HepG2 (cell line): Measurements from ENCODE around the gene MRNIP. TPM values are rescaled to one million over a fixed set of nuclear protein-coding genes. Genes with fewer than 3 reads are reported as not detected.
A peak's percentile ranks its signal among the peaks of the same experiment; 100 is the strongest.

Experiments used
- EEA1 ChIP-seq: sonication (generic); formaldehyde crosslinking; IDR thresholded peaks from 2 replicates; pipeline ENCODE4 v1.5.1; 2020; ENCODE audit warnings: mild to moderate bottlenecking, missing genetic modification reagents, borderline replicate concordance
- ETV5 ChIP-seq: IDR thresholded peaks from 2 replicates; pipeline ENCODE4 v1.6.1; 2018; ENCODE audit warnings: missing biosample characterization, missing genetic modification reagents, inconsistent platforms, borderline replicate concordance
- GLI4 ChIP-seq: sonication (generic); formaldehyde crosslinking; IDR thresholded peaks from 2 replicates; pipeline ENCODE4 v1.5.1; 2020; ENCODE audit warnings: missing genetic modification reagents, mild to moderate bottlenecking, moderate library complexity, borderline replicate concordance
- GTF3A ChIP-seq: sonication (generic); formaldehyde crosslinking; conservative IDR thresholded peaks from 2 replicates; pipeline ENCODE4 v1.4.0; 2020; ENCODE audit warnings: mild to moderate bottlenecking, missing genetic modification reagents
- RARA ChIP-seq: IDR thresholded peaks from 2 replicates; pipeline ENCODE4 v1.6.1; 2016; ENCODE audit warnings: missing genetic modification reagents, missing compliant biosample characterization
- RBAK ChIP-seq: sonication (generic); formaldehyde crosslinking; IDR thresholded peaks from 2 replicates; pipeline ENCODE4 v1.5.1; 2020; ENCODE audit warnings: mild to moderate bottlenecking, missing genetic modification reagents
- SIN3A ChIP-seq: IDR thresholded peaks from 2 replicates; pipeline ENCODE4 v1.6.1; 2011; ENCODE audit warnings: low read depth, mild to moderate bottlenecking, control low read depth, low read length, borderline replicate concordance
- SMAD3 ChIP-seq: sonication (generic); formaldehyde crosslinking; IDR thresholded peaks from 2 replicates; pipeline ENCODE4 v1.4.0; 2020; ENCODE audit warnings: missing genetic modification reagents
- ZFP62 ChIP-seq: sonication (generic); formaldehyde crosslinking; IDR thresholded peaks from 2 replicates; pipeline ENCODE4 v1.4.0; 2020; ENCODE audit warnings: missing genetic modification reagents
- ZFP90 ChIP-seq: sonication (generic); formaldehyde crosslinking; IDR thresholded peaks from 2 replicates; pipeline ENCODE4 v1.8.0; 2022; ENCODE audit warnings: missing genetic modification reagents, mild to moderate bottlenecking, inconsistent platforms, borderline replicate concordance
- ZNF225 ChIP-seq: sonication (generic); formaldehyde crosslinking; IDR thresholded peaks from 2 replicates; pipeline ENCODE4 v1.4.0; 2020; ENCODE audit warnings: mild to moderate bottlenecking, missing genetic modification reagents
- ZNF713 ChIP-seq: sonication (generic); formaldehyde crosslinking; IDR thresholded peaks from 2 replicates; pipeline ENCODE4 v1.4.0; 2020; ENCODE audit warnings: mild to moderate bottlenecking, missing genetic modification reagents
- ZNF83 ChIP-seq: sonication (generic); formaldehyde crosslinking; IDR thresholded peaks from 2 replicates; pipeline ENCODE4 v1.4.0; 2020; ENCODE audit warnings: missing genetic modification reagents, mild to moderate bottlenecking, borderline replicate concordance
- ZSCAN20 ChIP-seq: sonication (generic); formaldehyde crosslinking; IDR thresholded peaks from 2 replicates; pipeline ENCODE4 v1.4.0; 2020; ENCODE audit warnings: missing genetic modification reagents, mild to moderate bottlenecking, borderline replicate concordance
- ZSCAN9 ChIP-seq: IDR thresholded peaks from 2 replicates; pipeline ENCODE4 v1.6.1; 2016; ENCODE audit warnings: borderline replicate concordance
- polyA plus RNA-seq, 8 experiments: library from polyadenylated mRNA; depleted of rRNA in 3 of 8; stranded (reverse) in 7 of 8; unstranded in 1 of 8; fragments of >200 nt; fragmentation: Illumina TruSeq in 4 of 8; extraction: Trizol in 4 of 8; gene quantifications; 2 replicates each; pipeline versions ENCODE4 v1.2.1 to v1.2.3, GENCODE V29; 2011 to 2016; ENCODE audit warnings: low read depth in 4 of 8, missing spikeins in 1 of 8, mixed read lengths in 1 of 8; ENCODE audit not compliant: insufficient read depth in 1 of 8
- total RNA-seq, 5 experiments: library from RNA; depleted of rRNA; stranded (reverse); fragments of >200 nt; fragmentation: Illumina TruSeq; extraction: Trizol; gene quantifications; 2 replicates each; pipeline ENCODE4 v1.2.3, GENCODE V29; 2016; ENCODE audit warnings: low read depth in 1 of 5
- TF ChIP-seq, protein P1 (sequence below): sonication (generic); formaldehyde crosslinking; IDR thresholded peaks from 2 replicates; pipeline ENCODE4 v1.8.1; 2023; ENCODE audit warnings: mild to moderate bottlenecking, missing genetic modification reagents
- TF ChIP-seq, protein P2 (sequence below): sonication (generic); formaldehyde crosslinking; IDR thresholded peaks from 2 replicates; pipeline ENCODE4 v1.4.0; 2020; ENCODE audit warnings: mild to moderate bottlenecking, missing genetic modification reagents, borderline replicate concordance
- TF ChIP-seq, protein P3 (sequence below): sonication (generic); formaldehyde crosslinking; IDR thresholded peaks from 2 replicates; pipeline ENCODE4 v1.5.0; 2020; ENCODE audit warnings: missing genetic modification reagents
- TF ChIP-seq, protein P4 (sequence below): sonication (generic); IDR thresholded peaks from 2 replicates; pipeline ENCODE4 v1.6.1; 2016; ENCODE audit warnings: low read depth, borderline replicate concordance
- TF ChIP-seq, protein P5 (sequence below): sonication (generic); formaldehyde crosslinking; IDR thresholded peaks from 2 replicates; pipeline ENCODE4 v1.4.0; 2020; ENCODE audit warnings: mild to moderate bottlenecking, missing genetic modification reagents

Gene MRNIP
- total and polyA plus RNA-seq, 2 of the 13 experiments (the other 11 are each of a cell fraction or from before 2014, with no cell fraction given), result 15.5 to 34.1 TPM

DNA sequence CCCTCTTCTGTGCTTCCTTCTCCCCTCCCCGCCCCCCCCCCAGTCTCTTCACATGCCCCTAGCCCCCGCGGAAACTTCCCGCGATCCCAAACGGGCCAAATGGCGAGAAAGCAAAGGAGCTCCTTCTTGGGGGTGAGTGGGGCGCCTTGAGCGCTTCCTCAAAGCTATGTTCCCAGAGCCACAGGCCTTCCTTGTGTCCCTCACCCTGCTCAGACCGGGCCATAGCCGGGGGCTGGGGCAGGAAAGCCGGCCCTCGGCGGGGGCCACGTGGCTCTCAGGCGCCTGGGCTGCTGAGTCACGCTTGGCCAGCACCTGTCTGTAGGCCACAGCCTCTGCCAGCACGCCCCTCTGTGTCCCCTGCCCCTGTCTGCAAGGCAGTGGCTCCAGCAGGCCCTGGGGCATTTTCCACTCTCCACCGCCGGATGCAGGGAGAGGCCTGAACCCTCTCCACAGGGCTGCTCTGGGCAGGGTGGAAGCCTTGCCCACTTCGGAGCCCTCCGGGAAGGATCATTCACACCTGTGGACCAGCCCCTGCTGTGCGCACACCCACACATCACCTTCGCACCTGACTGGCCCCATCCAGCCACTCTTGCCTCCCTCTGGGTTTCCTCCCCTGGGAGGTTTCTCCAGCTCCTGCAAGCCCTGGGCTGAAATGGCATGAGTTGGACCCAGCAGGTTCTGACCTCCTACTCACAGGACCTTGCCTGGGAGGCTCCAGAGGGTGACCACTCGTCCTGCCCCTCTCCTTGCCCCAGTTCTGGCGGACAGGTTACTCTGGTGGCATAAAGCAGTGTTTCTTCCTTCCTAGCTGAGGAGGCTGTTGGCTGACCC lies 39.1 kb downstream of the MRNIP start (continued):
- TF ChIP-seq, protein P1, sequence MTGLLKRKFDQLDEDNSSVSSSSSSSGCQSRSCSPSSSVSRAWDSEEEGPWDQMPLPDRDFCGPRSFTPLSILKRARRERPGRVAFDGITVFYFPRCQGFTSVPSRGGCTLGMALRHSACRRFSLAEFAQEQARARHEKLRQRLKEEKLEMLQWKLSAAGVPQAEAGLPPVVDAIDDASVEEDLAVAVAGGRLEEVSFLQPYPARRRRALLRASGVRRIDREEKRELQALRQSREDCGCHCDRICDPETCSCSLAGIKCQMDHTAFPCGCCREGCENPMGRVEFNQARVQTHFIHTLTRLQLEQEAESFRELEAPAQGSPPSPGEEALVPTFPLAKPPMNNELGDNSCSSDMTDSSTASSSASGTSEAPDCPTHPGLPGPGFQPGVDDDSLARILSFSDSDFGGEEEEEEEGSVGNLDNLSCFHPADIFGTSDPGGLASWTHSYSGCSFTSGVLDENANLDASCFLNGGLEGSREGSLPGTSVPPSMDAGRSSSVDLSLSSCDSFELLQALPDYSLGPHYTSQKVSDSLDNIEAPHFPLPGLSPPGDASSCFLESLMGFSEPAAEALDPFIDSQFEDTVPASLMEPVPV (CRISPR knock-in tag), result peak; percentile 22; the same call in 1 of the 2 replicates
- 0 out of 2 replicates have a peak, but pooled peaks have one; percentile 61 for TF ChIP-seq RBAK
- TF ChIP-seq ZNF713 (CRISPR knock-in tag), result no peak
- TF ChIP-seq RARA (CRISPR knock-in tag), result peak; percentile 64
- no peak; the same call in 1 of the 2 replicates for TF ChIP-seq ETV5 (CRISPR knock-in tag)
- TF ChIP-seq SMAD3 (CRISPR knock-in tag), result 0 out of 2 replicates have a peak, but pooled peaks have one; percentile 3
- TF ChIP-seq, protein P2, sequence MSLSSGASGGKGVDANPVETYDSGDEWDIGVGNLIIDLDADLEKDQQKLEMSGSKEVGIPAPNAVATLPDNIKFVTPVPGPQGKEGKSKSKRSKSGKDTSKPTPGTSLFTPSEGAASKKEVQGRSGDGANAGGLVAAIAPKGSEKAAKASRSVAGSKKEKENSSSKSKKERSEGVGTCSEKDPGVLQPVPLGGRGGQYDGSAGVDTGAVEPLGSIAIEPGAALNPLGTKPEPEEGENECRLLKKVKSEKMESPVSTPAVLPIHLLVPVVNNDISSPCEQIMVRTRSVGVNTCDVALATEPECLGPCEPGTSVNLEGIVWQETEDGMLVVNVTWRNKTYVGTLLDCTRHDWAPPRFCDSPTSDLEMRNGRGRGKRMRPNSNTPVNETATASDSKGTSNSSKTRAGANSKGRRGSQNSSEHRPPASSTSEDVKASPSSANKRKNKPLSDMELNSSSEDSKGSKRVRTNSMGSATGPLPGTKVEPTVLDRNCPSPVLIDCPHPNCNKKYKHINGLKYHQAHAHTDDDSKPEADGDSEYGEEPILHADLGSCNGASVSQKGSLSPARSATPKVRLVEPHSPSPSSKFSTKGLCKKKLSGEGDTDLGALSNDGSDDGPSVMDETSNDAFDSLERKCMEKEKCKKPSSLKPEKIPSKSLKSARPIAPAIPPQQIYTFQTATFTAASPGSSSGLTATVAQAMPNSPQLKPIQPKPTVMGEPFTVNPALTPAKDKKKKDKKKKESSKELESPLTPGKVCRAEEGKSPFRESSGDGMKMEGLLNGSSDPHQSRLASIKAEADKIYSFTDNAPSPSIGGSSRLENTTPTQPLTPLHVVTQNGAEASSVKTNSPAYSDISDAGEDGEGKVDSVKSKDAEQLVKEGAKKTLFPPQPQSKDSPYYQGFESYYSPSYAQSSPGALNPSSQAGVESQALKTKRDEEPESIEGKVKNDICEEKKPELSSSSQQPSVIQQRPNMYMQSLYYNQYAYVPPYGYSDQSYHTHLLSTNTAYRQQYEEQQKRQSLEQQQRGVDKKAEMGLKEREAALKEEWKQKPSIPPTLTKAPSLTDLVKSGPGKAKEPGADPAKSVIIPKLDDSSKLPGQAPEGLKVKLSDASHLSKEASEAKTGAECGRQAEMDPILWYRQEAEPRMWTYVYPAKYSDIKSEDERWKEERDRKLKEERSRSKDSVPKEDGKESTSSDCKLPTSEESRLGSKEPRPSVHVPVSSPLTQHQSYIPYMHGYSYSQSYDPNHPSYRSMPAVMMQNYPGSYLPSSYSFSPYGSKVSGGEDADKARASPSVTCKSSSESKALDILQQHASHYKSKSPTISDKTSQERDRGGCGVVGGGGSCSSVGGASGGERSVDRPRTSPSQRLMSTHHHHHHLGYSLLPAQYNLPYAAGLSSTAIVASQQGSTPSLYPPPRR (CRISPR knock-in tag), result 0 out of 2 replicates have a peak, but pooled peaks have one; percentile 7
- no peak for TF ChIP-seq GLI4 (CRISPR knock-in tag)
- TF ChIP-seq ZFP90, result peak; percentile 49; the same call in 1 of the 2 replicates
- no peak; the same call in 1 of the 2 replicates for TF ChIP-seq ZNF225 (CRISPR knock-in tag)
- no peak; the same call in 1 of the 2 replicates for TF ChIP-seq ZSCAN20
- TF ChIP-seq, protein P3, sequence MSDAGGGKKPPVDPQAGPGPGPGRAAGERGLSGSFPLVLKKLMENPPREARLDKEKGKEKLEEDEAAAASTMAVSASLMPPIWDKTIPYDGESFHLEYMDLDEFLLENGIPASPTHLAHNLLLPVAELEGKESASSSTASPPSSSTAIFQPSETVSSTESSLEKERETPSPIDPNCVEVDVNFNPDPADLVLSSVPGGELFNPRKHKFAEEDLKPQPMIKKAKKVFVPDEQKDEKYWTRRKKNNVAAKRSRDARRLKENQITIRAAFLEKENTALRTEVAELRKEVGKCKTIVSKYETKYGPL, result no peak
- TF ChIP-seq ZNF83 (CRISPR knock-in tag), result no peak
- TF ChIP-seq, protein P4, sequence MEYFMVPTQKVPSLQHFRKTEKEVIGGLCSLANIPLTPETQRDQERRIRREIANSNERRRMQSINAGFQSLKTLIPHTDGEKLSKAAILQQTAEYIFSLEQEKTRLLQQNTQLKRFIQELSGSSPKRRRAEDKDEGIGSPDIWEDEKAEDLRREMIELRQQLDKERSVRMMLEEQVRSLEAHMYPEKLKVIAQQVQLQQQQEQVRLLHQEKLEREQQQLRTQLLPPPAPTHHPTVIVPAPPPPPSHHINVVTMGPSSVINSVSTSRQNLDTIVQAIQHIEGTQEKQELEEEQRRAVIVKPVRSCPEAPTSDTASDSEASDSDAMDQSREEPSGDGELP, result peak; percentile 59; the same call in 1 of the 2 replicates
- TF ChIP-seq, protein P5, sequence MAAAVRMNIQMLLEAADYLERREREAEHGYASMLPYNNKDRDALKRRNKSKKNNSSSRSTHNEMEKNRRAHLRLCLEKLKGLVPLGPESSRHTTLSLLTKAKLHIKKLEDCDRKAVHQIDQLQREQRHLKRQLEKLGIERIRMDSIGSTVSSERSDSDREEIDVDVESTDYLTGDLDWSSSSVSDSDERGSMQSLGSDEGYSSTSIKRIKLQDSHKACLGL, result peak; percentile 99; the same call in 1 of the 2 replicates
- TF ChIP-seq ZFP62, result no peak
- TF ChIP-seq SIN3A, result no peak; the same call in 1 of the 2 replicates
- TF ChIP-seq EEA1, result no peak
- 0 out of 2 replicates have a peak, but pooled peaks have one; percentile 30 for TF ChIP-seq ZSCAN9
- TF ChIP-seq GTF3A, result no peak
